ENCODE measurements around the gene BOLA3.
"Not testable (repeated sequence)": the region's sequence is repeated elsewhere in the genome, so short reads cannot be mapped to it uniquely, and the experiment has no call there.

Gene BOLA3

DNA sequence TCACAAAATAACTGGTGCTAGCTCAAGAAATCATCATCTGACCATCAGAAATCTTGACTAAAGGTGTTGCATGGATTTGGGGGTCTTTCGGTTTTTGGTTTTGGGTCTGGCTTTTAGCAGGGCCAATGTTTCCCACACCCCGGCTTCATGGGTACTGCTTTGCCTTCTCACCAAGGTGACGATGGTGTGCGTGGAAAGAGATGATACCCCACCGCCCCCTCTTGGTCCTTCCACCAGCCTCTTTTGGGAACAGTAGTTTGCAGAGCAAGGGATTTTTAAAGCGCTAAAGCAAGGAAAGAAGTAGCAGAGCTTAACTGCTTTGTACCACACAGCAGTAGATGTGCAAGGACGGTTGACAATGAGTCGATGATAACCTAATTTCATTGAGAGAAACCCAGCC is 42.3 kb downstream of the BOLA3 start:
- H3K27ac ChIP-seq = no peak overlapping the region
- DNase-seq (ENCODE audit: low read depth, low spot score) = no peak

DNA sequence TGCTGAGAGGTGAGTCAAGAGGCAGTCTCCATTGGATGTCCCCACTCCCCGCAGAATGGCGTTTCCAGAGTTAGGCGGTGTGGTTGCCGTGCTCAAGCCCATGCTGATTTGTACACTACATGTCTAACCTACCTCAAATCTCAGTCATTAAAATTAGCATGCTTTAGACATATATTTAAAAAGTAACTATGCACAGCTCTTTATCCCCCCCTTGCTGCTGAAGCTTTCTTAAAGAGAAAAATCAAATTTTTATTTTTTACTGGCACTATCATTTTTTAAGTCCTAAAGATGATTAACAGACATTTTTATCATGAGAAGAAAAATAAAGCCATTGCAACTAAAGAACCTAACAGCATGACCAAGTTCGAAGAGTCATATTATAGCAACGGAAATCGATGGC is 42.9 kb downstream of the BOLA3 start:
- no peak for DNase-seq (ENCODE audit: low read depth, low spot score)
- no peak overlapping the region for H3K27ac ChIP-seq

- no peak overlapping the region for H3K27ac ChIP-seq
- no peak for DNase-seq (ENCODE audit: low read depth, low spot score)
These were observed 43.9 kb downstream of the BOLA3 start for GRCh38 chr2:74103763-74104162.

DNA sequence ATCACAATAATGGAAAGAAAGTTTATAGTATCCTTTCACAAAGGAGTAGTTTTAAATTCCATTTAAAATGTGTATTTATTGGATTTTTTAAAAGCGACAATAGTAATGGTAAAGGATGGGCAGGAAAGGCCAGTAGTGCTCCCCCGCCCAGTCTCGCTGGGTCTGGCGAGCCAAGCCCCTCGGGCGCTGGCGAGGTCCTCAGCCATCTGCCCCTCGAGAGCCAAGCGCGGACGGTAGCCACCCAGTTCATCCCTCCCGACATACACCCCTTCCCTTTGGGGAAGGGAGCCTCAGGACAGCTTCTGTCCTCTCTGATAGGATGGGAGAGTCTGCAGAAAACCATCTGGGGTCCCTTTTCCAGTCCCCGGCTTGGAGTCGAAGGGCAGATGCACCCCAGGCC is 45.2 kb downstream of the BOLA3 start:
- no peak for DNase-seq (ENCODE audit: low read depth, low spot score)
- H3K27ac ChIP-seq = no peak overlapping the region

- no peak for DNase-seq (ENCODE audit: low read depth, low spot score)
- H3K27ac ChIP-seq = no peak overlapping the region
These were observed 46.0 kb downstream of the BOLA3 start for GRCh38 chr2:74101574-74102300.

GRCh38 chr2:74100254-74101216 is 47.2 kb downstream of the BOLA3 start:
- no peak for DNase-seq (ENCODE audit: low read depth, low spot score)

DNA sequence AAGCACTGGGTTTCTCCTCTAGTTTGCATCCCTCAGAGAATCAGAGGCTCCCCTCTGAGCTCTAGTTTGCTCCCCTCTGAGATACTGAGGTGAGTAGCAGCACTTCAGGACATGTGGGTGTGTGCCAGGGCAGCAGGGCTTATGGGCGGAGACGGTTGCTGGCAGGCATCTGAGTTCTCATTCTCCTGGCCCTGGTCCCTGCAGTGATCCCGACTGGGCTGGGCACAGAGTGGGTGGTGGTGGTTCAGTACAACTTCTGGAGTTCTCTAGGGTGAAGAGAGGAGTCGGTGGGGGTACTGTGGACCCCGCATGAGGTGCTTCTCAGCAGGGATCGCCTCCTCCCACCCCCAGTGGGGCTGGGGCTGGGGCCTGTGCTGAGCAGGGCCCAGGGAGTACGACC is 47.9 kb downstream of the BOLA3 start:
- no peak for DNase-seq (ENCODE audit: low read depth, low spot score)
- no peak overlapping the region for H3K27ac ChIP-seq

More at GRCh38 chr2:74100254-74101216, 47.2 kb downstream of the BOLA3 start:
- no peak overlapping the region for H3K27ac ChIP-seq

- DNase-seq (ENCODE audit: low read depth, low spot score) = no peak
- H3K27ac ChIP-seq = no peak overlapping the region
These were observed 48.4 kb downstream of the BOLA3 start for GRCh38 chr2:74099271-74099670.

DNA sequence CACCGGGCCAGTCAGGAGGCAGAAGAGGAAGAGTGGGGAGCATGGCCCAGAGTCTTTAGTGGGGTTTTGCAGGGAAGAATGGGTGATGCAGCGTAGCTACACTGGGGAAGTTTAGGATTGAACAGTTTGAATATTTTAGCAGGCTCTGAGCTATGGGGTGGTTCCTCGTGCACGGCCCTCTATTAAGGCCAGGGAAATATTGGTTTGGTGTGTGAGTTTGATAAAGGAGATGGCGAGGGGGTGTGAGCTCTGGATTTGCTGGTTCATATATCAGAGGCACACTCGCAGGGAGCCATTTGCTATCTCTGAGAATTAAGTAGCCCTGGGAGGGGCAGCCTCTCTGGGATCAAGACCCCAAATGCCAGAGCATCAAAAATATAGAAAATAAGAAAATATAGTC is 50.1 kb downstream of the BOLA3 start:
- no peak for DNase-seq (ENCODE audit: low read depth, low spot score)
- H3K27ac ChIP-seq = no peak overlapping the region

DNA sequence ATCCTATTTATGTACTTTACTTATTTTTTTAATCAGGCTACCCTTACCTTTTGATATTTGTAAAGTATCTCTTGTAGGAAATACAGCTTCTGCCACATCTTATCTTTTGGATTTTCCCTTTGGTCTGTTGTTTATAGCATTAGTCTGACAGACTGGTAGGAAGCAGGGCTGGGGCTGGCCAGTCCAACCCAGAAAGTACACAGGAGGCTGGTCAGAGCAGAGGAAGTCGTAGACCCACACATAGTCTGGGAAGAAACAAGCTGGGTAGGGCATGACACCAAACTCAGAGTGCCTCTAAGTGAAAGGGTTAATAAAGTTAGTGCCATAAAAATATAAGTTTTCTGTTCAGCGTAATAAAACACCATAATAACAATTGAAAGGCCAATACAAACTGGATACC is 51.7 kb downstream of the BOLA3 start:
- no peak overlapping the region for H3K27ac ChIP-seq
- no peak for DNase-seq (ENCODE audit: low read depth, low spot score)

DNA sequence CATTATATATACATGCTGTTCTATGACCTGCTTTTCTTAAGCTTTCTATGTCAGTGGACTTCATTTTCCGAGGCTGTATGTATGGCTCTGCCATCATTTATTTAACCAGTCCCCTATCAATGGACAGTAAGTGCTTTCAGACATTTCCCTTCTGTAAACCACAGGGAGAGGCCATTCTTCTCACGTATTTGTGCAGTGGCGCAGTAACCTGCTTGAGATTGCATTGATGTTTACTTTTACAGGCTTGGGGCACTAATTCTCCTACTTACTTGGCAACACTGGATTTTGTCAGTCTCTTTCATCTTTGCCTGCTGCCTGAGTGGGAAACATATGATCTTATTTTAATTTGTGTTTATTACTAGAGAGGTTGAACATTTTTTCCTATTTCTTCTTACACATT is 52.1 kb downstream of the BOLA3 start:
- DNase-seq (ENCODE audit: low read depth, low spot score) = no peak
- H3K27ac ChIP-seq = no peak overlapping the region

DNA sequence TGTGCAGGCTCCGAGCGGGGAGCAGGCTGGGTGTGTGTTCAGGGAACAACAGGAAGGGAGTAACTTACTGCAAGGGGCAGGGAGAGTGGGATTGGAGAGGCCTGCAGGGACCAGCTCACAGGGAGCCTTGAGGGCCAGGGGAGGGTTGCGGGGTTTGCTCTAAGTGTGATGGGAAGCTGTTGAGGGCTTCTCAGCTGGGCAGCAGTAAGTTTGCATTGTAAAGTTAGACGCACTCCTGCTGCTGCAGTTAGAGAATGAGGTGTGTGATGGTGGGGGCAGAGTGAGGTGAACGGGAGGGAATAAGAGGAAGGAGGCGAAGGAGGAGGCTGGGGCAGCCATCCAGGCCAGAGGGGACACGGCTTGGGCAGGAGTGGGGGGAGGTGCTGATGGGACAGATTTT is 53.4 kb downstream of the BOLA3 start:
- DNase-seq (ENCODE audit: low read depth, low spot score) = no peak
- H3K27ac ChIP-seq = no peak overlapping the region

- H3K27ac ChIP-seq = no peak overlapping the region
- DNase-seq (ENCODE audit: low read depth, low spot score) = no peak
These were observed 53.9 kb downstream of the BOLA3 start for GRCh38 chr2:74093840-74094239.

DNA sequence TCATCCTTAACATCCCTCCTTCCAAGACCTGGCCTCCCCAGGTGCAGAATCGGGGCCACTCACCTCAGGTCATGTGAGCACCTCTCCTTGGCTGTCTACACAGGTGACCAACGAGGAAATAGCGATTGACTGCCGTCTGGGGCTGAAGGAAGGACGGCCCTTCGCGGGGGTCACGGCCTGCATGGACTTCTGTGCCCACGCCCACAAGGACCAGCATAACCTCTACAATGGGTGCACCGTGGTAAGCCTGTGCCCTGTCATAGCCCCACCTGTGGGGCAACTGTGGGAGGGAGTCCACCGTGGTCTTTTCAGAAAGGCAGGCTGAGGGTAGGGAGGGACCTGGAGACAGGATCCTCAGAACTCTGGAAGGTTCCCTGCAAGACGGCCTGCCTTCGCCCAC is 54.3 kb downstream of the BOLA3 start:
- H3K27ac ChIP-seq = no peak overlapping the region
- DNase-seq (ENCODE audit: low read depth, low spot score) = no peak

GRCh38 chr2:74092275-74092674 is 55.4 kb downstream of the BOLA3 start:
- no peak overlapping the region for H3K27ac ChIP-seq
- no peak for DNase-seq (ENCODE audit: low read depth, low spot score)

- H3K27ac ChIP-seq = no peak overlapping the region
- DNase-seq (ENCODE audit: low read depth, low spot score) = no peak
These were observed 56.3 kb downstream of the BOLA3 start for GRCh38 chr2:74091391-74091790.

DNA sequence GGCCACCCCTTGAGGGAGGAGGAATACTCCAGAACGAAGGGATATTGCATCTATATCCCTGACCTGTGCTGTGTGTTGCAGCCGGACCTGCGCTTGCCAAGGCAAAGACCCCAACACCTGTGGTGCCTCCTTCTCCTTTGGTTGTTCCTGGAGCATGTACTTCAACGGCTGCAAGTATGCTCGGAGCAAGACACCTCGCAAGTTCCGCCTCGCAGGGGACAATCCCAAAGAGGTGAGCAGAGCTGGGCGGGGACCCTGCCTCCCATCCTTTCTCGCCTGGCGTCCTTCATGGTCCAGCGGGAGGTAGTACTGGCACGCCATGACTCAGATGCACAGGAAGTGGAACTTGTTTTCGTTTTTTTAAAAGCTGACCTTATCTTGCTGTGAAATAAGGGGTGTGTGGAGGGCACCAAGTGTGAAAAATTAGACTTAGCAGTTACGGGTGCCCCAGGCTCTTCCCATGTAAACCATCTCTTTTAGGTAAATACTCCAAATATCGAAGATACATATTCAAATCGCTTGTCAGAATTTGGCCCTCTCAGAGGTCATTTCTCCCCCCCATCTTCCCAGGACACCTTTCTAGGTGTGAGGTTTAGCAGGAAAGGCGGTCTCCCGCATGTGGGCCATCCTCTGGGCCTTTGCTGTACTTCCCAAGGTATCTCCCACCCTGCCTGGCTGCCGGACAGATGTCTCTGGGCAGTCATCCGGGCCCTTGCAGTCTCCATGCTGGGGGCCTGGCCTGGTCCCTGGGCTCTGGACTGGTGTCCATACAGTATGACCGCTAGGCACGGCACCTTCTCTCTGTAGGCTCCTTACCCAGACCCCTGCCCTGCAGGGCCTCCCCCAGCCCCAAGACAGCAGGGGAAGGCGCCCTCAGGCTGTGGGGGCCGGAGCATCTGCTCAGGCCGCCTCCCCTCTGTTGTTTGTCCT is 57.6 kb downstream of the BOLA3 start:
- no peak for DNase-seq (ENCODE audit: low read depth, low spot score)
- H3K27ac ChIP-seq = no peak overlapping the region

DNA sequence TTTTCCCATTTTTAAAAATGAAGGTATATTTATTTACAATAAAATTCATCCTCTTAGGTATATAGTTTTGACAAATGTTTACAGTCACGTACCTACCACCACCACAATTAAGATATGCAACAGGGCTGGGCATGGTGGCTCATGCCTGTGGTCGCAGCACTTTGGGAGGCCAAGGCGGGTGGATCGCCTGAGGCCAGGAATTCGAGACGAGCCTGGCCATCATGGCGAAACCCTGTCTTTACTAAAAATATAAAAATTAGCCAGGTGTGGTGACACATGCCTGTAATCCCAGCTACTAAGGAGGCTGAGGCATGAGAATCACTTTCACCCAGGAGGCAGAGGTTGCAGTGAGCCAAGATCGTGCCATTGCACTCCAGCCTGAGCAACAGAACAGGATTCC is 59.0 kb downstream of the BOLA3 start:
- not testable (repeated sequence) for DNase-seq (ENCODE audit: low read depth, low spot score); H3K27ac ChIP-seq

DNA sequence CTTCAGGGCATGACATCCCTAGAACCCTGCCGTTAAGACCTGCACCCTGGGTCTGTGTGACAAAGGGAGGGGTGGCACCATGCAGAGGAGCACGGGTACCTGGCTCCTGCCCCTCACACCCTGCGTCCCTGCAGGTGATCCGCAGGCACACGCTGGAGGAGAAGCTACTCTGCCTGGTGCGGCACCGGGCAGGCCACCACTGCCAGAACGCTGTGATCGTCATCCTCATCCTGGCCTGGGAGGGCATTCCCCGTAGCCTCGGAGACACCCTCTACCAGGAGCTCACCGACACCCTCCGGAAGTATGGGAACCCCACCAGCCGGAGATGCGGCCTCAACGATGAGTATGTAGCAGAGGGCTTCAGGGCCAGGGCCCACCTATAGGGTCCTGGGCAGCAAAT is 60.0 kb downstream of the BOLA3 start:
- no peak overlapping the region for H3K27ac ChIP-seq
- DNase-seq (ENCODE audit: low read depth, low spot score) = no peak

GRCh38 chr2:74086021-74086420 is 61.7 kb downstream of the BOLA3 start:
- no peak overlapping the region for H3K27ac ChIP-seq
- no peak for DNase-seq (ENCODE audit: low read depth, low spot score)

Measured in epithelial cell of prostate (primary cell).